ENCODE data around the gene VAV2.

Gene VAV2

GRCh38 chr9:133952598-133953550 is 39.2 kb downstream of the VAV2 start:
- DNase-seq (ENCODE audit: low read depth, low spot score), result no peak

GRCh38 chr9:133951265-133951664 is 40.9 kb downstream of the VAV2 start:
- no peak for DNase-seq (ENCODE audit: low read depth, low spot score)

GRCh38 chr9:133950629-133951111 is 41.5 kb downstream of the VAV2 start:
- DNase-seq (ENCODE audit: low read depth, low spot score), result no peak

DNA sequence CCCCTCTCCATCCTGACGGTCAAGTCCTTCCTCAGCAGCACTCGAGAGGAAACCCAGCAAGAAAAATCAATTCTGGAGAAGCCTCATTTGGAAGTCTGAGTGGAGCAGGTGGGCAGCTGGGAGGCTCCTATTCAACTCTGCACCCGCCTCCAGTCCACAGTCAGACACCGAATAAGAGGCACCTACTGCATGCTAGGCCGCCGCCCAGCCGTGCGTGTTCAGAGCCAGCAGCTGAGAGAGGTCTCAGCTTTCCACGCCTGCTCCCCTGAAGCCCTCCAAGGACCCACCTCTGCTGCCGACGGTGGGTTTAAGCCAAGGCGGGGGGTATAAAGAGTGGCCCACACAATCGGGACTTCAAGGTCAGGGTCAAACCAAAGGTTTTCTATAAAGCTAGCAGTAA is 41.9 kb downstream of the VAV2 start:
- DNase-seq (ENCODE audit: low read depth, low spot score), result no peak

DNA sequence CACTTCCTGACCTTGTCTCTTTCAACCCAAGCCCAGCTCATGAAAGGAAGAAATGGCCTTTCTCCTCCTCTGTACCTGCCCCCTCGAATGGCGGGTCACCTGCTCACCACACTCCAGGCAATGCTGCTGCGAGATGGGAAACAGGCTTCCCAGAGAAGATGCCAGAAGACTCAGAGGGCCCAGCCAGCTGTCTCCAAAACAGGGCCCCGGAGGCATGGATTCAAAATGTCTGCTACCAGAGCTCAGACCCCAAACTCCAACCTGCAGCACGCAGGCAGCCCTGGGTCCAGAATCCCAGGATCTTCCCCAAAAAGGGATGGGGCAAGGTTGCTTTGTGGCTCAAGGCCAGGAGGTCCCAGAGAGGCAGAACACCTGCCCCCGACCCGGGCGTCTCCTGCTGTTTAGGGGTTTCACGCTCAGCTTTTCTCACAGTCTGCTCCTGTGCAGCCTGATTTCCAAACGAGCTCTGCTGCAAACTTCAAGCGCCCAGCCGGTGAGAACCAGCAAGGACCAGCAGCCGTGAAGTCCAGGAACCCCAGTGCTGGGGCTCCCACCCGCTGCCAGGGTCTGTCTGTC is 42.5 kb downstream of the VAV2 start:
- no peak for DNase-seq (ENCODE audit: low read depth, low spot score)

GRCh38 chr9:133948561-133949485 is 43.3 kb downstream of the VAV2 start:
- no peak for DNase-seq (ENCODE audit: low read depth, low spot score)

DNA sequence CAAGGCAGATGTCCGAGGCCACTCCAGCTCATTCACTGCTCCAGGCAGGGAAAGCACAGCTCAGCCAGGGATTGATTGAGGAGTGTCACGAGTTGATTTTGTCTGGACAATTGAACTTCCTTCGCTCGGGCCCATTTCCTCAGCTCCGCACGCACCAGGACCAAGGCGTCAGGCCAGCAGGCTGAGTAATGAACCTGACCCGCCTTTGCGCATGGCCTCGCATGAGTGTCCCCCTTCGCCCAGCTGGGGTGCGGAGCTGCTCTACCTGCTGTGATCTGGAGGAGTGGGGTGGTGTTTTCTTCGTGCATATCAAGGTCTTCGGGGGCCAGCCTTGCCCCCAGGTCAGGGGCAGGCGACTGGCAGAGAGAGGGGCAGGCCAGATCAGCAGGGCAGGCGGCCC is 44.0 kb downstream of the VAV2 start:
- DNase-seq (ENCODE audit: low read depth, low spot score), result peak; percentile 49

DNA sequence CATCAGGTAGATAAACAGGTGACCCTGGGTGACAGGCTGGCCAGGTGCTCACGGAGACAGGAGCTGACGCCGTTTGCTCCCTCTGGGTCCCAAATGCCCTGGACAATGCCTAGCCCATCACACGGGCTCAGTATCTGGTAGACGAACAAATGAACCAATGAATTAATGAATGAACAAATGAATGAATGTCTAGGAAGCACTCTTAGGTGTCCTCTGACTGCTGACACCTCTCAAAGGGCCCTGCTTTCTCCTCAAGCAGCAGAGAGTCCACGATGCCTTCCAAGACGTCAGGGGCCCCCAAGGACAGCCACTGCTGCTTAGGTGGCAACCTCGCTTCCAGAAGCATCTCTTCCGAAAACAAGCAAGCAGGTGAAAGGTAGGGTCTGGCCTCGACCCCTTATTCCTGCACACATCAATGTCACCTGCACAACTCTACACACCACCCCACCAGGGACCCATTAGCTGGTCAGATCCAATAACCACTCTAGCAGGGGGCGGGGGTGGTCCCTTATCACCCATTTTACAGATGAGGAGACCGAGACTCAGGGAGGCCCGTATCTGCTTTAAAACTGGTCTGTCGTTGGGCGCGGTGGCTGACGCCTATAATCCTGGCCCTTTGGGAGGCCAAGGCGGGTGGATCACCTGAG is 45.2 kb downstream of the VAV2 start:
- no peak for DNase-seq (ENCODE audit: low read depth, low spot score)

- DNase-seq (ENCODE audit: low read depth, low spot score), result no peak
Observed at GRCh38 chr9:133945977-133946753, 46.0 kb downstream of the VAV2 start.

DNA sequence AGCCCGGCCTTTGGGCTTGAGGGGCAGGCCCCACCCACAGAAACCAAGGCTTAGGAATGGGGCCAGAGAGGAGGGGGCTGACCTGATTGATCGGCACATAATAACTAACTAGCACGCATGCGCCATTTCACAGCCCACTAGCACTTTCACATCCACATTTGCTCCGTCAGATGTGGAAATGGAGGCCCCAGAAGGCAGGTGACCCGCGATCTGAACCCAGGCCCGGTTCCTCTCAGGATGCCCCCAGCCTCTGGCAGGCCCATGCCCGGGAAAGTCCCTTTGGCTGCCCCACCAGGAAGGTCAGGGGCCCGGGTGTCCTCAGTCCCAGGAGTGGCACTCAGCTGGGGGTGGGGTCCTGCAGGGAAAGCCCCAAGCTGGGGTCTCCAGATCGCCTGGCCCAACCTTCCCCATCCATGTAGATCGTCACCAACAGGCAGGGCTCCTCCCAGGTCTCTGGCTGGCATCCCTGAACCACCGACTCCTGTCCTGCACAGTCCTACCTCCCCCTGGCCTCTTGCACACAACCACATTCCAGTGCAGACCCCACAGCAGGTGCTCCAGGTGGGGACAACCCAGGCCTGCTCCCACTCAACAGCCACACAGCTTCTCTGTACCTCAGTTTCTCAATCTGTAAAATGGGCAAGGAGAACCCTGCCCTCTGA is 46.7 kb downstream of the VAV2 start:
- DNase-seq (ENCODE audit: low read depth, low spot score), result no peak

DNA sequence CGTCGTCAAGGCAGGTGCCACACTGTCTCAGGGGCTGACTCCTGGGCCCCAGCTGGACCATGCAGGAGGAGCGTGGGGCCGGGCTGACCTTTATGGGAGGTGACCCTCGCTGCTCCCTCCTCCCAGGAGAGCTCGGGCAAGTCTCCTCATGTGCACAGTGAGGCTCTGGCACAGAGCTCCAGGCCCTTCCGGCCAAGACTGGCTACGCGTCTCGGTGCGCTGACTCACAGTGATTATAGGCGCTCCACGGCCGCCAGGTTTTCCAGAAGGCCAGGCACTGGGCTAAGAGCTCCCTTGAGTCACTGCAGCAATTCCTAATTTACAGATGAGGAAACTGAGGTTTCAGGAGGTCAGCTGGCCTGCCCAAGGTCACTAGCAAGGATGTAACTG is 47.4 kb downstream of the VAV2 start:
- peak; percentile 96 for DNase-seq (ENCODE audit: low read depth, low spot score)

DNA sequence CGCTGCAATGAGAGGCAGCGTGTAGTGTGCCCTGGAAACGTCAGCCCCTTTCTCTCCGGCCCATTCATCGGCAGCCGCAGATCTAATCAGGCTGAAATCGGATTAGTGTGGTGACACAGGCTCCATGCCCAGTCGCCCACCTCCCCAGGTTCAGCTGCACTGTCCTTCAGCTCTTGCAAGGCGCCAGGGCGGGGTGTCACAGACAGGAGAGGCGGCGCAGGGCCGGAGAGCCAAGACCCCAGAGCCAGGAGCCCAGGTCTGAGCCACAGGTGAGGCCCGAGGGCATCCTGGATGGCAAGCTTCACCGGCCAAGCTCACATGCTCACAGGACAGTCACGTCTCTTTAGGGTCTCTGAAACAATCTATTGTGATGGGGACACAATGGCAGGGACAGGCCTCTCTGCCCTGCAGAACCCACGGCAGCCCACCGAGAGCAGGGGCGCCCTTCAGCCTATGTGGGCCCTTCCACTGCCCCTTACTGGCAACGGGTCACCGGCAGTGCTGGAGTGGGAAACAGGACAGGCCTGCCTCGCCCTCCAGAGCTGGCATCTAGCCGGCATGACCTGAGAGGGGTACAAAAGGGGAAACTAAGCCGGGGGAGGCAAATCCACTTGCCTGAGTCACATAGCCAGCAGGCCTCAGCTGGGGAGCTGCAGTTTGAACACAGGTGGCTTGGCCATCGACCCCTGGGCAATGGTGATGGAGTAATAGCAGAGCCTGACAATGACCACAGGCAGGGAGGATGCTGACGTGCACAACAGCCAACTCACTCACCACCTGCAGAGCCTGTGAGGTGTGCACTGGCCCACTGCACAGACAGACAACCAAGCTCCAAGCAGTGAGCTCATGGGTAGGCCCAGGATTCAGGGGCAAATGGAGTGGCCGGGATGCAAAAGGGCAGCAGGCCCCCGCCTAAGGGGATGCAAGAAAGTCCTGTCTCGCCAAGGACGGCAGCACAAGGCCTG is 48.1 kb downstream of the VAV2 start:
- DNase-seq (ENCODE audit: low read depth, low spot score), result peak; percentile 72

DNA sequence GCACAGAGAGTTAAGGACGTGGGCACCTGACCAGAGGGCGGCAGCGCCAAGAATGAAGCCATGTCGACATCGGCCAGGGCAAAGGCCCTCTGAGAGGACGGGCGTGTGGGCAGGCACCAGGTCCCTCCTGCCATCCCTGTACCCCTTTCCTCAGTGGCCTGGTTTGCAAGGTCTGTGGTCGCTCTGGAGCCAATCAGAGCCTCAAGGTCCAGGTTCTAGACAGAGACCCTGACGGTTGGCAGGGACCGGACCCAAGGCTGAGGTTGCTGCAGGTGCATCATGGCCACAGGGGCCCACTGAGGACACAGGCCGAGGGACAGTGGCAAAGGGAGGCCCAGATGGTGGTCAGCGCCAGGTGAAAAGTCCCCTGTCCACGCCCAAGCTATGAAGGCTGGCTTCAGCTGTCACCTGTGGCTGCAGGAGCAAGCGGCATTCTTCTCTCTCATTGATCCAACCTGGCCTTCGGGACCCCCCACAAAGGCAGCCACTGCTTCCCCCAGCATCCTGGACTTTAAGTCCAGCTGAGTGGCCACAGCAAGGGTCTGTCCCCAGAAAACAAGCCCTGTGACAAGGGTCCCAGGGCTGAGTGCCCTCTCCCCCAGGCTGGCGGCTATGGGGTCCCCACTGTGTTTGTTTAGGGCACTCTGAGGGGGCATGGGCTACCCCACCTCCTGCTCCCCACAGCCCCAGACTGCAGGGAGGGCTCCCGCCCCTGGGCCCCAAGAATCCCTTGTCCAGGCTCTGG is 48.9 kb downstream of the VAV2 start:
- DNase-seq (ENCODE audit: low read depth, low spot score), result no peak

DNA sequence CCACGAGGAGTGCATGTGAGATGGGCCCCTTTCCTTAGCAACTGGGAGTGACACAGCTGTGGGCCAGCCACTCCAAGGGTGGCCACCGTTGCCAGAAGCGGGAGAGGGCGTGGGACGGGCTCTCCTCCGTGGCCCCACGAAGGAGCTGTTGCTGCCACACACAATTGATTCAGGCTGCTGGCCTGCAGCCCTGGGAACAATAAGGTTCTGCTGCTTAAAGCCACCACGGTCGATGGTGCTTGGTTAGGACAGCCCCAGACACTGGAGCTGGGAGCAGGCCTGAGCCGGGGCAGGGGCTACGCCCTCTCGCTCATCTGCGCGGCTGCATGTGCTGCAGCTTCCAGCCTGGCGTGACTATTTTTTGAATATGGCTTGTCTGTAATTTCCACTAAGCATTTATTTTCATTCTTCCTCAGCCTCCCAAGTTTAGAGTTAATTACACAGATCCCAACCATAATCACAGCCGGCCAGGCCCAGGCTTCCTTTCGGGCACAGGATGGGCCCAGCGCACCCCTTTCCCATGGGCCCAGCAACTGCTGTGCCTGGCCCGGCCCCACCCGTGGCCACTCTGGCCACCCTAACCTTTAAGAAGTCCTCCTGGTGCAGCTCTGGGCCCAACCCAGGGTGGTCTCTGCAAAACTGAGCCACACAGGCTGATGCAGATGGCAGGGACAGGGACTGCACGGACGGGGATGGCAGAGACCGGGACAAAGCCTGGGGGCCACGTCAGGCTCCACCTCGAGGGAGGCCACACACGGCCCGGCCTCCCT is 49.7 kb downstream of the VAV2 start:
- no peak for DNase-seq (ENCODE audit: low read depth, low spot score)

DNA sequence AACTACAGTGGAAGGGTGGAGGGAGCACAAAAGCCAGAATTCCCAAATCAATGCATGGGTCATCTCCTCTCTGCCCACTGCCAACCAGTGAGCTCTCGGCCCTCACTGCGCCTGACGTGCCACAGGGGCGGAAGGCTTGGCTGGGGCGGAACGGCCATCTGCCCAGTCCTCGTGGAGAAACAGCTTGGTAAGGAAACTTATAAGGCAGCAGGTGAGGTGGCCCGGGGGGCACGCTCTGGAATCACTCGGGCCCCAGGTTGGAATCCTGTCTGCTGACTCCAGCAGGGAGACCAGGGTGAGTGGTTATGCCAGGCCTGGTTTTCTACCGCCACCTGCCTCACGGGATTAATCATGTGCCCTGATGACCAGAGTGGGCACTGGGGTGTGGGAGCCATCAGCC is 52.3 kb downstream of the VAV2 start:
- DNase-seq (ENCODE audit: low read depth, low spot score), result no peak

- DNase-seq (ENCODE audit: low read depth, low spot score), result no peak
Observed at GRCh38 chr9:133939171-133939785, 52.8 kb downstream of the VAV2 start.

- no peak for DNase-seq (ENCODE audit: low read depth, low spot score)
Observed at GRCh38 chr9:133938753-133939152, 53.4 kb downstream of the VAV2 start.

Data from astrocyte of the hippocampus (primary cell).